Loucy (cell line): ENCODE data around the gene VSTM2B.

Experiments
- H2AFZ ChIP-seq: fragments of 200-600 bp; sonication (generic); 2 replicates; pipeline ENCODE4 v1.6.0; 2016; ENCODE audit warnings: antibody characterized with exemption, mild to moderate bottlenecking, low read length, moderate library complexity
- H3F3A ChIP-seq: fragments of 200-600 bp; 2 replicates; pipeline ENCODE4 v1.6.0; 2016; ENCODE audit warnings: antibody characterized with exemption, low read depth, mild to moderate bottlenecking
- H3K27me3 ChIP-seq: fragments of 200-600 bp; sonication (generic); 2 replicates; pipeline ENCODE4 v1.6.1; 2014; ENCODE audit warnings: low read length, mild to moderate bottlenecking; ENCODE audit not compliant: insufficient read depth, poor library complexity, severe bottlenecking
- H3K36me3 ChIP-seq: fragments of 200-600 bp; sonication (generic); 2 replicates; pipeline ENCODE4 v1.6.1; 2016; ENCODE audit warnings: low read length; ENCODE audit not compliant: insufficient read depth
- H3K4me1 ChIP-seq: fragments of 200-600 bp; sonication (generic); 2 replicates; pipeline ENCODE4 v1.5.1; 2014; ENCODE audit warnings: low read length, mild to moderate bottlenecking; ENCODE audit not compliant: insufficient read depth, poor library complexity, severe bottlenecking
- H3K4me2 ChIP-seq: fragments of 200-600 bp; sonication (generic); 2 replicates; pipeline ENCODE4 v1.6.0; 2014; ENCODE audit warnings: antibody characterized with exemption, low read length, low read depth, mild to moderate bottlenecking; ENCODE audit not compliant: poor library complexity, severe bottlenecking
- H3K4me3 ChIP-seq: fragments of 200-600 bp; sonication (generic); 2 replicates; pipeline ENCODE4 v1.5.1; 2014; ENCODE audit warnings: low read length, mild to moderate bottlenecking, mixed read lengths; ENCODE audit not compliant: poor library complexity, severe bottlenecking
- H3K79me2 ChIP-seq: fragments of 200-600 bp; sonication (generic); 2 replicates; pipeline ENCODE4 v1.6.1; 2014; ENCODE audit warnings: low read length; ENCODE audit not compliant: insufficient read depth
- H3K9ac ChIP-seq: fragments of 200-600 bp; sonication (generic); 2 replicates; pipeline ENCODE4 v1.6.0; 2014; ENCODE audit warnings: mild to moderate bottlenecking, low read depth, low read length, moderate library complexity; ENCODE audit not compliant: poor library complexity, severe bottlenecking
- H3K9me2 ChIP-seq: fragments of 200-600 bp; sonication (generic); replicated peaks from 2 replicates; pipeline ENCODE4 v1.6.1; 2016; ENCODE audit warnings: low read depth, low read length, mixed read lengths
- H3K9me3 ChIP-seq: fragments of 200-600 bp; sonication (generic); 2 replicates; pipeline ENCODE4 v1.6.1; 2014; ENCODE audit warnings: mild to moderate bottlenecking, antibody characterized with exemption, low read length, low read depth; ENCODE audit not compliant: insufficient read depth
- H4K20me1 ChIP-seq: fragments of 200-600 bp; sonication (generic); 2 replicates; pipeline ENCODE4 v1.6.0; 2014; ENCODE audit warnings: antibody characterized with exemption, low read length, mild to moderate bottlenecking; ENCODE audit not compliant: insufficient read depth, poor library complexity, severe bottlenecking
- EZH2phosphoT487 ChIP-seq: fragments of 200-600 bp; IDR thresholded peaks from 2 replicates; pipeline ENCODE4 v1.6.1; 2018; ENCODE audit warnings: antibody characterized with exemption, mild to moderate bottlenecking, moderate library complexity, borderline replicate concordance
- TF ChIP-seq, protein P1 (sequence below): fragments of 200-600 bp; sonication (generic); conservative IDR thresholded peaks from 2 replicates; pipeline ENCODE4 v1.5.1; 2014; ENCODE audit warnings: mild to moderate bottlenecking, antibody characterized with exemption, low read length

The VSTM2B gene

DNA sequence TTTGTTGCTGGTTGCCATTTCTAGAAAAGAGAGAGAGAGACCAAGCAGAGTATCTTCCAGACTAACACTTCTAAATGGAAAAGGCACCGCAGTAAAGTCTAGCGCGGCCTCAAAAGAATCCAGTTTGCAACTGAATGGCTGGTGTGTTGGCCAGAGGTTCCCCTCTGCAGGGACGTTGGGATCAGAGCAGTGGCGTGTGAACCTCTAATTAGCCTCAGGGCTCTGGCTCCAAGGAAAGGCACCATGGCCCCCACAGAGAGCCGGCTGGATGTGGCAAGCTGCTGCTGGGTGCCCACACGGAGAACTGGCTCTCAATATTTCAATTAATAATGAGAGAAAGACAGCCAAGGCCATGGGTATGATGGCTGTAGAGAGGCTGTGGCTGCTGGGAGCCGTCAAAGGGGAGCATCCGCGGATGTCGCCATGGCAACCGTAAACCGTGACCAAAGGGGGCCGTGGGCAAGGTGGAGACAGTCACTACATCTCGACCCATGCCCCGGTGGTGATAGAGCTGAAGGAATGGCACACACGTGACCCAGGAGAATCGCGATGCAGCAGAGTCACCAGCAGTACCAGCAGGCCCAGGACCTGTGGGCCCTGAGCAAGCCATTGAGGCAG, 9.5 kb downstream of the VSTM2B start:
- Histone ChIP-seq H3K27me3 (no peaks in the 10 kb centered on the region), H3K4me2 (no peak overlapping the region), H4K20me1 (no peaks in the 10 kb centered on the region), H3K4me3 (no peak overlapping the region), H3F3A (no peaks in the 10 kb centered on the region), H2AFZ (no peak overlapping the region), H3K9me2 (no peaks in the 10 kb centered on the region), H3K9me3 (peaks cover 5% of the 10 kb centered on the region; the same call in 1 of the 2 replicates), H3K36me3 (no peaks in the 10 kb centered on the region), H3K79me2 (no peaks in the 10 kb centered on the region), H3K4me1 (no peaks in the 10 kb centered on the region), H3K9ac (no peak overlapping the region)
- TF ChIP-seq EZH2phosphoT487, result no peak
- TF ChIP-seq, protein P1, sequence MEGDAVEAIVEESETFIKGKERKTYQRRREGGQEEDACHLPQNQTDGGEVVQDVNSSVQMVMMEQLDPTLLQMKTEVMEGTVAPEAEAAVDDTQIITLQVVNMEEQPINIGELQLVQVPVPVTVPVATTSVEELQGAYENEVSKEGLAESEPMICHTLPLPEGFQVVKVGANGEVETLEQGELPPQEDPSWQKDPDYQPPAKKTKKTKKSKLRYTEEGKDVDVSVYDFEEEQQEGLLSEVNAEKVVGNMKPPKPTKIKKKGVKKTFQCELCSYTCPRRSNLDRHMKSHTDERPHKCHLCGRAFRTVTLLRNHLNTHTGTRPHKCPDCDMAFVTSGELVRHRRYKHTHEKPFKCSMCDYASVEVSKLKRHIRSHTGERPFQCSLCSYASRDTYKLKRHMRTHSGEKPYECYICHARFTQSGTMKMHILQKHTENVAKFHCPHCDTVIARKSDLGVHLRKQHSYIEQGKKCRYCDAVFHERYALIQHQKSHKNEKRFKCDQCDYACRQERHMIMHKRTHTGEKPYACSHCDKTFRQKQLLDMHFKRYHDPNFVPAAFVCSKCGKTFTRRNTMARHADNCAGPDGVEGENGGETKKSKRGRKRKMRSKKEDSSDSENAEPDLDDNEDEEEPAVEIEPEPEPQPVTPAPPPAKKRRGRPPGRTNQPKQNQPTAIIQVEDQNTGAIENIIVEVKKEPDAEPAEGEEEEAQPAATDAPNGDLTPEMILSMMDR, result no peak

DNA sequence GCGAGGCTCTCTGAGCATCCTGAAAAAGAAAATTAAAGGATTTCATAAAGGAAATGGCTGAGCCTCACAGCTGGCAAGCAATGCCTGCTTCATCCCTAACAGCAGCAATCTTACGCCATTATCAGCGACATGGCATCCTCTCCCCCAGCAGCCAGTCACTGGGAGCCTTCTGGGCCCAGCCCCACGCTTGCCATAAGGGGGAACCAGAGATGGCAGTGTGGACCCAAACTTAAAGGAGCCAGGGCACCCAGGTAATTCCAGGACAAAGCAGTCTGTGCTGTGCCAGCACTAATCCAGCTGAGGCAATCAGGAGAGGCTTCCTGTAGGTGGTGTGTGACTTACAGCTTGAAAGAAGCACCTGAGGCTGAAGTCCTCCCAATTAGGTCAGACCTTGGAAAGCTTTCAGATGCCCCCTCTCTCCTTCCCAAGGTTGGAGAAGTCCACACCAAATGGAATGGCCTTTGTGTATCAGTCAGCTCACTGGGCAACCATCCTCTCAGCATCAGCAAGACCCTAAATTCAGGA, 10.3 kb downstream of the VSTM2B start:
- Histone ChIP-seq H3K36me3 (no peaks in the 10 kb centered on the region), H3K79me2 (no peaks in the 10 kb centered on the region), H3K9me2 (no peaks in the 10 kb centered on the region), H4K20me1 (no peaks in the 10 kb centered on the region), H2AFZ (no peak overlapping the region), H3K9me3 (peaks cover 5% of the 10 kb centered on the region; the same call in 1 of the 2 replicates), H3K4me2 (no peak overlapping the region), H3F3A (no peaks in the 10 kb centered on the region), H3K27me3 (no peaks in the 10 kb centered on the region), H3K4me3 (no peak overlapping the region), H3K9ac (no peak overlapping the region), H3K4me1 (no peaks in the 10 kb centered on the region)
- TF ChIP-seq EZH2phosphoT487, result no peak
- TF ChIP-seq, protein P1, result no peak

DNA sequence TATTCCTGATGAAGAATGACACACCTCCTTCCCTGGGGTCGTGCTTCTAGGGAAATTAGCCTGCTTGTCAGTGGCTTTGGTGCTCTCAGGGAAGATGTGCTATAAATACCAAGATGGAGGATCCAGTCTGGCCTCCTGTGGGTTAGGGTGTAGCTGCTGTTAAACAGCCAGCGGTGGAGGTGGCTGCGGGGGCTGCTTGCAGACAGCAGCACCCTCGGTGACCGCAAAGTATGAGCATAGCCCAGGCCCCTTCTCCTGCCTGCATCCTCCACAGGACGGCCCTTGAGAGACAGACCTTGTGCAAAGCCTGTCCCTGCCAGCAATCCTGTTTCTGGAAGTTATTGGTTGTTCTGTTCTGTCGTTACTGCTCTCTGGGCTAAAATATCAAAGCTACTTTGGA, 11.4 kb downstream of the VSTM2B start:
- H3K4me3 ChIP-seq, result no peak overlapping the region
- no peaks in the 10 kb centered on the region for H3K9me2 ChIP-seq
- H3K27me3 ChIP-seq, result no peaks in the 10 kb centered on the region
- no peak overlapping the region for H3K4me2 ChIP-seq
- H3F3A ChIP-seq, result no peaks in the 10 kb centered on the region
- TF ChIP-seq EZH2phosphoT487, result no peak
- TF ChIP-seq, protein P1, result no peak
- no peak overlapping the region for H2AFZ ChIP-seq
- H3K36me3 ChIP-seq, result no peaks in the 10 kb centered on the region
- H3K9ac ChIP-seq, result no peak overlapping the region
- no peaks in the 10 kb centered on the region for H3K4me1 ChIP-seq
- H4K20me1 ChIP-seq, result no peaks in the 10 kb centered on the region
- no peaks in the 10 kb centered on the region for H3K79me2 ChIP-seq
- peaks cover 5% of the 10 kb centered on the region; the same call in 1 of the 2 replicates for H3K9me3 ChIP-seq
